HG02588 (cell line): Measurements from ENCODE around the gene SMIM26.

Experiments used
- ATAC-seq: cut with Tn5 transposase; IDR thresholded peaks from one replicate; pipeline ENCODE4 v1.9.1; 2021; ENCODE audit warnings: mild to moderate bottlenecking, moderate library complexity; ENCODE audit not compliant: unreplicated experiment

The SMIM26 gene

GRCh38 chr20:18578581-18578980 lies 11.3 kb downstream of the SMIM26 start:
- ATAC-seq: no peak

GRCh38 chr20:18580012-18580411 lies 12.8 kb downstream of the SMIM26 start:
- ATAC-seq: no peak

GRCh38 chr20:18585134-18585533 lies 17.9 kb downstream of the SMIM26 start:
- ATAC-seq: no peak

GRCh38 chr20:18587665-18588573 lies 20.7 kb downstream of the SMIM26 start, which contains the start of gene DTD1:
Gene DTD1 (plus strand): TSS chr20:18588054. CDS start chr20:18588073, 19 bp downstream.
- peak; percentile 84 for ATAC-seq

- ATAC-seq: peak; percentile 5
These were observed 21.3 kb downstream of the SMIM26 start for GRCh38 chr20:18588574-18588933.

GRCh38 chr20:18589941-18590674 lies 22.9 kb downstream of the SMIM26 start:
- ATAC-seq: no peak

- ATAC-seq: no peak
These were observed 29.0 kb downstream of the SMIM26 start for GRCh38 chr20:18596270-18596669.

GRCh38 chr20:18609741-18610140 lies 42.5 kb downstream of the SMIM26 start:
- ATAC-seq: no peak

GRCh38 chr20:18611492-18611891 lies 44.3 kb downstream of the SMIM26 start:
- no peak for ATAC-seq

GRCh38 chr20:18613553-18613952 lies 46.3 kb downstream of the SMIM26 start:
- ATAC-seq: no peak

- ATAC-seq: no peak
These were observed 47.0 kb downstream of the SMIM26 start for GRCh38 chr20:18614244-18614643.

- ATAC-seq: no peak
These were observed 47.9 kb downstream of the SMIM26 start for GRCh38 chr20:18615020-18615650.
